GM12872 (cell line): Measurements from ENCODE around the gene ANKRD31.

ENCODE experiments used
- TF ChIP-seq, protein P1 (sequence below): IDR thresholded peaks from 3 replicates; pipeline ENCODE4 v1.5.1; 2011; ENCODE audit warnings: low read depth, mild to moderate bottlenecking, low read length, moderate library complexity; ENCODE audit not compliant: insufficient read depth

ANKRD31 gene

DNA sequence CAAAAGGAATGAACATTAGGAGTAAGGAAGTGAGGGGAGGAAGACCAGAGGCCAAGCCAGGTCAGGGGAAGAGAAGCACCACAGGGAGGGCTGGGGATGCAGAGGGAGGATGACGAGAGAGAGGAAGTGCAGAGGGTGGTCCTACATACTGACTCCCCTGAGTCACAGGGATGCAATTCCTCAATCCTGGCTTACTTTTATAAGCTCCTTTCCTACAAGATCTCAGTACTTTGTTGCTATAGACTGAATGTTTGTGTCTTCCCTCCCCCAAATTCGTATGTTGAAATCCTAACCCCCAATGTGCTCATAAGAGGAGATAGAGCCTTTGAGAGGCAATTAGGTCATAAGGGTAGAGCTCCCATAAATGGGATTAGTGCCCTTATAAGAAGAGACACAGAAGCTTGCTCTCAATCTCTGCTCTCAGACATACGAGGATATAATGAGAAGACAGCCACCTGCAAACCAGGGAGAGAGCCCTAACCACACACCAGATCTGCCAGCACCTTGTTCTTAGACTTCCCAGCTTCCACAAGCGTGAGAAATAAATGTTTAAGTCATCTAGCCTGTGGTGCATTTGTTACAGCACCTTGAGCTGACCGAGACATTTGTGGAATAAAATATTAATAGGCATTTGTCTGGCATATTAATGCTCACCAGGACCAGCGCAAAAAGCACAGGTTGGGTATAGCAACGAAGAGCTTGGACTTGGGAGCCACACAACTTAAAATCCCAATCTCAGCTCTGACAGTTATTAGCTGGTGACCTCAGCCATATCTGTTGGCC is 217.7 kb downstream of the ANKRD31 start:
- TF ChIP-seq, protein P1, sequence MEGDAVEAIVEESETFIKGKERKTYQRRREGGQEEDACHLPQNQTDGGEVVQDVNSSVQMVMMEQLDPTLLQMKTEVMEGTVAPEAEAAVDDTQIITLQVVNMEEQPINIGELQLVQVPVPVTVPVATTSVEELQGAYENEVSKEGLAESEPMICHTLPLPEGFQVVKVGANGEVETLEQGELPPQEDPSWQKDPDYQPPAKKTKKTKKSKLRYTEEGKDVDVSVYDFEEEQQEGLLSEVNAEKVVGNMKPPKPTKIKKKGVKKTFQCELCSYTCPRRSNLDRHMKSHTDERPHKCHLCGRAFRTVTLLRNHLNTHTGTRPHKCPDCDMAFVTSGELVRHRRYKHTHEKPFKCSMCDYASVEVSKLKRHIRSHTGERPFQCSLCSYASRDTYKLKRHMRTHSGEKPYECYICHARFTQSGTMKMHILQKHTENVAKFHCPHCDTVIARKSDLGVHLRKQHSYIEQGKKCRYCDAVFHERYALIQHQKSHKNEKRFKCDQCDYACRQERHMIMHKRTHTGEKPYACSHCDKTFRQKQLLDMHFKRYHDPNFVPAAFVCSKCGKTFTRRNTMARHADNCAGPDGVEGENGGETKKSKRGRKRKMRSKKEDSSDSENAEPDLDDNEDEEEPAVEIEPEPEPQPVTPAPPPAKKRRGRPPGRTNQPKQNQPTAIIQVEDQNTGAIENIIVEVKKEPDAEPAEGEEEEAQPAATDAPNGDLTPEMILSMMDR, result no peak
